Lung (tissue), 12 donors: Measurements from ENCODE around the gene MAPK8IP2. TPM values are rescaled to one million over a fixed set of nuclear protein-coding genes. Genes with fewer than 3 reads are reported as not detected.

Experiments used
- ATAC-seq: fragments of 200-7000 bp; cut with Tn5 transposase; one replicate; pipeline ENCODE4 v1.9.1; 2020; ENCODE audit warnings: moderate number of reproducible peaks; ENCODE audit not compliant: insufficient read depth, low FRiP score
- DNase-seq, 3 donors: peaks; one replicate each; pipeline ENCODE4 v3.0.0-alpha.2; 2013 to 2017
- H3K27ac ChIP-seq, 2 donors: one replicate each; pipeline ENCODE4 v1.5.1; 2013; ENCODE audit warnings: mild to moderate bottlenecking in 2 of 2, moderate library complexity in 2 of 2, control low read depth in 1 of 2, inconsistent platforms in 1 of 2, low read depth in 1 of 2, low read length in 1 of 2
- H3K27me3 ChIP-seq, 3 donors: one replicate each; pipeline ENCODE4 v1.5.1; 2013; ENCODE audit warnings: low read length in 2 of 3; ENCODE audit not compliant: control insufficient read depth in 3 of 3, insufficient read depth in 3 of 3
- H3K36me3 ChIP-seq, 4 donors: one replicate each; pipeline ENCODE4 v1.5.1; 2013; ENCODE audit warnings: low read length in 4 of 4, mild to moderate bottlenecking in 1 of 4, moderate library complexity in 1 of 4; ENCODE audit not compliant: control insufficient read depth in 4 of 4, insufficient read depth in 4 of 4
- H3K4me1 ChIP-seq, 5 donors: one replicate each; pipeline ENCODE4 v1.5.1; 2013; ENCODE audit warnings: low read length in 5 of 5, mild to moderate bottlenecking in 2 of 5, moderate library complexity in 1 of 5; ENCODE audit not compliant: control insufficient read depth in 5 of 5, insufficient read depth in 5 of 5
- H3K4me3 ChIP-seq: one replicate; pipeline ENCODE4 v1.5.1; 2013; ENCODE audit warnings: mild to moderate bottlenecking, control low read depth, moderate library complexity
- H3K9ac ChIP-seq, 2 donors: one replicate each; pipeline ENCODE4 v1.5.1; 2013; ENCODE audit warnings: low read length in 2 of 2, control low read depth in 1 of 2; ENCODE audit not compliant: insufficient read depth in 1 of 2
- H3K9me3 ChIP-seq, 4 donors: one replicate each; pipeline ENCODE4 v1.5.1; 2013; ENCODE audit warnings: low read length in 3 of 4, mild to moderate bottlenecking in 1 of 4, moderate library complexity in 1 of 4; ENCODE audit not compliant: control insufficient read depth in 4 of 4, insufficient read depth in 3 of 4
- polyA plus RNA-seq, 2 donors: library from polyadenylated mRNA; stranded (reverse); fragments of 200-250 nt; gene quantifications; one replicate each; pipeline ENCODE4 v1.2.1, GENCODE V29; 2013
- total RNA-seq, 2 donors: library from RNA; depleted of rRNA in 1 of 2; stranded (reverse); fragments of >200 nt in 1 of 2; gene quantifications; one replicate each; pipeline ENCODE4 v1.2.1, GENCODE V29; 2014 to 2021
- TF ChIP-seq, protein P1 (sequence below): IDR thresholded peaks from 2 replicates; pipeline ENCODE4 v1.5.1; 2012; ENCODE audit warnings: mild to moderate bottlenecking; ENCODE audit errors: control extremely low read depth, extremely low read depth
- donor health status: control.
- donor health status: control.
- donor health status: Bipolar disorder and iron deficiency.
- donor health status: healthy.
- donor health status: DM: yes; HTN: yes; CAD: no.

MAPK8IP2 gene
- total and polyA plus RNA-seq, 4 donors = 0.91 to 2.7 (median 1.1) TPM

DNA sequence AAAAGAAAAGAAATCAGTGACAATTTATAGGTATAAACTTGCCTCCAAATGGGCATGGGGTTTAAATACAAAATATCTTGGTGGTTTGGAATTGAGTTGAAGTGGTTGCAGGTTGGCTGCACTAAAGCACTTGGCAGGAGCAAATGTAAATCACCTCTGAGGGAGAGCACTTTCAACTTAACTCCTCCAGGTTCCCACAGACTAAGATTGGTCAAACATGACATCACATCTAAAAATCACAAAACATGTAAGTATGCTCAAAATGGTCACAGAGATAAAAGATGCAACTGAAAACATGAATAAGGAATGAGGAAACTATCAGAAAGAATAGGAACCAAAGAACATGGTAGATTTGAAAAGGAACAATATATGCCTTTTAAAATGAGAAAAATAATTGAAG is 59.7 kb downstream of the MAPK8IP2 start:
- Histone ChIP-seq H3K9ac (no peak overlapping the region), H3K27ac (no peak overlapping the region), H3K9me3 (no peaks in the 10 kb centered on the region), H3K4me1 (peaks cover 0 to 5% (median 0%) of the 10 kb centered on the region in 5 donors), H3K4me3 (no peak overlapping the region), H3K36me3 (no peaks in the 10 kb centered on the region), H3K27me3 (peaks cover 0 to 14% (median 0%) of the 10 kb centered on the region in 3 donors)
- no peak for DNase-seq
- ATAC-seq = no peak
- TF ChIP-seq, protein P1, sequence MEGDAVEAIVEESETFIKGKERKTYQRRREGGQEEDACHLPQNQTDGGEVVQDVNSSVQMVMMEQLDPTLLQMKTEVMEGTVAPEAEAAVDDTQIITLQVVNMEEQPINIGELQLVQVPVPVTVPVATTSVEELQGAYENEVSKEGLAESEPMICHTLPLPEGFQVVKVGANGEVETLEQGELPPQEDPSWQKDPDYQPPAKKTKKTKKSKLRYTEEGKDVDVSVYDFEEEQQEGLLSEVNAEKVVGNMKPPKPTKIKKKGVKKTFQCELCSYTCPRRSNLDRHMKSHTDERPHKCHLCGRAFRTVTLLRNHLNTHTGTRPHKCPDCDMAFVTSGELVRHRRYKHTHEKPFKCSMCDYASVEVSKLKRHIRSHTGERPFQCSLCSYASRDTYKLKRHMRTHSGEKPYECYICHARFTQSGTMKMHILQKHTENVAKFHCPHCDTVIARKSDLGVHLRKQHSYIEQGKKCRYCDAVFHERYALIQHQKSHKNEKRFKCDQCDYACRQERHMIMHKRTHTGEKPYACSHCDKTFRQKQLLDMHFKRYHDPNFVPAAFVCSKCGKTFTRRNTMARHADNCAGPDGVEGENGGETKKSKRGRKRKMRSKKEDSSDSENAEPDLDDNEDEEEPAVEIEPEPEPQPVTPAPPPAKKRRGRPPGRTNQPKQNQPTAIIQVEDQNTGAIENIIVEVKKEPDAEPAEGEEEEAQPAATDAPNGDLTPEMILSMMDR = no peak

Other genes starting within 250 kb of the MAPK8IP2 start
- 10 to 100 TPM; 30.1 to 76.9 TPM for gene SBF1, start 125.8 kb upstream of the MAPK8IP2 start, total RNA-seq
- 10 to 100 TPM; 34.2 to 34.3 TPM for gene SBF1, start 125.8 kb upstream of the MAPK8IP2 start, polyA plus RNA-seq
- 1 to 10 TPM in 1 of 2 donors, under 1 TPM in 1; 0.74 to 5.7 TPM for gene ADM2, start 119.2 kb upstream of the MAPK8IP2 start, total RNA-seq
- 1 to 10 TPM; 2.2 to 3.1 TPM for gene ADM2, start 119.2 kb upstream of the MAPK8IP2 start, polyA plus RNA-seq
- not detected for gene MIOX, start 113.9 kb upstream of the MAPK8IP2 start, total RNA-seq
- under 1 TPM in 1 of 2 donors, not detected in 1; 0.08 TPM for gene MIOX, start 113.9 kb upstream of the MAPK8IP2 start, polyA plus RNA-seq
- 10 to 100 TPM; 29.8 to 84.6 TPM for gene LMF2, start 93.1 kb upstream of the MAPK8IP2 start, total RNA-seq
- gene LMF2, start 93.1 kb upstream of the MAPK8IP2 start, polyA plus RNA-seq = 10 to 100 TPM; 47.8 to 53.0 TPM
- gene NCAPH2, start 92.6 kb upstream of the MAPK8IP2 start, total RNA-seq = 10 to 100 TPM; 30.2 to 56.3 TPM
- gene NCAPH2, start 92.6 kb upstream of the MAPK8IP2 start, polyA plus RNA-seq = 10 to 100 TPM; 27.8 to 64.4 TPM
- gene SCO2, start 75.2 kb upstream of the MAPK8IP2 start, total RNA-seq = 1 to 10 TPM in 1 of 2 donors, under 1 TPM in 1; 0.37 to 9.1 TPM
- gene SCO2, start 75.2 kb upstream of the MAPK8IP2 start, polyA plus RNA-seq = 1 to 10 TPM; 3.0 to 9.3 TPM
- 100 to 1,000 TPM in 1 of 2 donors, 10 to 100 TPM in 1; 52.7 to 367 TPM for gene TYMP, start 70.8 kb upstream of the MAPK8IP2 start, total RNA-seq
- gene TYMP, start 70.8 kb upstream of the MAPK8IP2 start, polyA plus RNA-seq = 100 to 1,000 TPM in 1 of 2 donors, 10 to 100 TPM in 1; 99.2 to 641 TPM
- 1 to 10 TPM in 1 of 2 donors, under 1 TPM in 1; 0.85 to 1.0 TPM for gene KLHDC7B, start 54.9 kb upstream of the MAPK8IP2 start, total RNA-seq
- 1 to 10 TPM in 1 of 2 donors, under 1 TPM in 1; 0.39 to 1.6 TPM for gene KLHDC7B, start 54.9 kb upstream of the MAPK8IP2 start, polyA plus RNA-seq
- gene SYCE3, start 37.9 kb upstream of the MAPK8IP2 start, total RNA-seq = not detected
- 1 to 10 TPM; 1.1 to 1.7 TPM for gene SYCE3, start 37.9 kb upstream of the MAPK8IP2 start, polyA plus RNA-seq
- gene CPT1B, start 22.4 kb upstream of the MAPK8IP2 start, total RNA-seq = 10 to 100 TPM in 1 of 2 donors, 1 to 10 TPM in 1; 5.7 to 21.2 TPM
- gene CPT1B, start 22.4 kb upstream of the MAPK8IP2 start, polyA plus RNA-seq = 10 to 100 TPM; 11.8 to 14.5 TPM
- gene CHKB, start 17.9 kb upstream of the MAPK8IP2 start, total RNA-seq = 10 to 100 TPM; 59.4 to 87.3 TPM
- gene CHKB, start 17.9 kb upstream of the MAPK8IP2 start, polyA plus RNA-seq = 100 to 1,000 TPM in 1 of 2 donors, 10 to 100 TPM in 1; 62.4 to 142 TPM
- 10 to 100 TPM; 21.2 to 57.7 TPM for gene ARSA, start 27.4 kb downstream of the MAPK8IP2 start, total RNA-seq
- gene ARSA, start 27.4 kb downstream of the MAPK8IP2 start, polyA plus RNA-seq = 10 to 100 TPM; 34.7 to 46.3 TPM
- gene SHANK3, start 72.0 kb downstream of the MAPK8IP2 start, total RNA-seq = 10 to 100 TPM; 17.1 to 44.0 TPM
- 10 to 100 TPM; 15.5 to 28.5 TPM for gene SHANK3, start 72.0 kb downstream of the MAPK8IP2 start, polyA plus RNA-seq
- 1 to 10 TPM in 1 of 2 donors, under 1 TPM in 1; 0.26 to 1.1 TPM for gene ACR, start 137.4 kb downstream of the MAPK8IP2 start, total RNA-seq
- 1 to 10 TPM in 1 of 2 donors, under 1 TPM in 1; 0.44 to 3.3 TPM for gene ACR, start 137.4 kb downstream of the MAPK8IP2 start, polyA plus RNA-seq
- gene RABL2B, start 182.8 kb downstream of the MAPK8IP2 start, total RNA-seq = 10 to 100 TPM; 33.1 to 53.4 TPM
- gene RABL2B, start 182.8 kb downstream of the MAPK8IP2 start, polyA plus RNA-seq = 10 to 100 TPM; 25.1 to 31.8 TPM